Measurements from ENCODE around the gene DYTN. TPM values are rescaled to one million over a fixed set of nuclear protein-coding genes. Genes with fewer than 3 reads are reported as not detected.

Gene DYTN
- total RNA-seq, 4 donors from 2014 or later = not detected

- intact Hi-C loops (cut with DNase I; ENCODE audit: low total_unique reads) = no loop called here
- TF ChIP-seq POLR2A (IDR thresholded peaks at IDR 0.05) = no peak
- TF ChIP-seq, protein P1, sequence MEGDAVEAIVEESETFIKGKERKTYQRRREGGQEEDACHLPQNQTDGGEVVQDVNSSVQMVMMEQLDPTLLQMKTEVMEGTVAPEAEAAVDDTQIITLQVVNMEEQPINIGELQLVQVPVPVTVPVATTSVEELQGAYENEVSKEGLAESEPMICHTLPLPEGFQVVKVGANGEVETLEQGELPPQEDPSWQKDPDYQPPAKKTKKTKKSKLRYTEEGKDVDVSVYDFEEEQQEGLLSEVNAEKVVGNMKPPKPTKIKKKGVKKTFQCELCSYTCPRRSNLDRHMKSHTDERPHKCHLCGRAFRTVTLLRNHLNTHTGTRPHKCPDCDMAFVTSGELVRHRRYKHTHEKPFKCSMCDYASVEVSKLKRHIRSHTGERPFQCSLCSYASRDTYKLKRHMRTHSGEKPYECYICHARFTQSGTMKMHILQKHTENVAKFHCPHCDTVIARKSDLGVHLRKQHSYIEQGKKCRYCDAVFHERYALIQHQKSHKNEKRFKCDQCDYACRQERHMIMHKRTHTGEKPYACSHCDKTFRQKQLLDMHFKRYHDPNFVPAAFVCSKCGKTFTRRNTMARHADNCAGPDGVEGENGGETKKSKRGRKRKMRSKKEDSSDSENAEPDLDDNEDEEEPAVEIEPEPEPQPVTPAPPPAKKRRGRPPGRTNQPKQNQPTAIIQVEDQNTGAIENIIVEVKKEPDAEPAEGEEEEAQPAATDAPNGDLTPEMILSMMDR (IDR thresholded peaks at IDR 0.05) = no peak
- 44 to 45% methylated on average over 1 of the region's 1 CpG for WGBS, 2 donors
- DNase-seq (ENCODE audit: low spot score in 2 of 2) = no peak
- H3K4me3 ChIP-seq (ENCODE audit: low read depth, poor library complexity, severe bottlenecking) = no peak overlapping the region
Observed at GRCh38 chr2:206756816-206757215, 38.6 kb upstream of the DYTN start.

GRCh38 chr2:206740800-206741199 lies 22.6 kb upstream of the DYTN start:
- intact Hi-C loops (cut with DNase I; ENCODE audit: low total_unique reads) = no loop called here
- 41 to 65% methylated on average over 2 of the region's 2 CpGs for WGBS, 2 donors
- no peak for TF ChIP-seq POLR2A (IDR thresholded peaks at IDR 0.05)
- TF ChIP-seq, protein P1 (IDR thresholded peaks at IDR 0.05) = no peak
- no peak for DNase-seq (ENCODE audit: low spot score in 2 of 2)
- no peak overlapping the region for H3K4me3 ChIP-seq (ENCODE audit: low read depth, poor library complexity, severe bottlenecking)

DNA sequence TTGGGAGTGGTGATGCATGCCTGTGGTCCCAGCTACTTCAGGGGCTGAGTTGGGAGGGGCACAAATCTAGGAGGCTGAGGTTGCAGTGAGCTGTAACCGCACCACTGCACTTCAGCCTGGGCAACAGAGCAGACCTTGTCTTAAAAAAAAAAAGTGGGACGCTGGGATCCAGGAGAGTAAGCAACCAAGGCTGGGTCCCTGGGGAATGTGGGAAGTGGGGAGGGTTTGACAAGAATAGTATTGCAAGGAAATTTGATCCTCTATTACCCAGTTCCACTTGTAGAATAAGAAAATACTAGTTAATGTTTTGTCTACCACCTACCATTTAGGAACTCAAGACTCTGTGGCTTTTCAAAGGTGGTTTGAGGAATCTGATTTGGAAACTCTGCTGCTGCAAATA lies 21.1 kb upstream of the DYTN start:
- TF ChIP-seq POLR2A (IDR thresholded peaks at IDR 0.05) = no peak
- TF ChIP-seq, protein P1 (IDR thresholded peaks at IDR 0.05) = no peak
- no peak overlapping the region for H3K4me3 ChIP-seq (ENCODE audit: low read depth, poor library complexity, severe bottlenecking)
- DNase-seq (ENCODE audit: low spot score in 2 of 2) = no peak
- WGBS, 2 donors = 61 to 83% methylated on average over 2 of the region's 2 CpGs
- intact Hi-C loops (cut with DNase I; ENCODE audit: low total_unique reads) = no loop called here

DNA sequence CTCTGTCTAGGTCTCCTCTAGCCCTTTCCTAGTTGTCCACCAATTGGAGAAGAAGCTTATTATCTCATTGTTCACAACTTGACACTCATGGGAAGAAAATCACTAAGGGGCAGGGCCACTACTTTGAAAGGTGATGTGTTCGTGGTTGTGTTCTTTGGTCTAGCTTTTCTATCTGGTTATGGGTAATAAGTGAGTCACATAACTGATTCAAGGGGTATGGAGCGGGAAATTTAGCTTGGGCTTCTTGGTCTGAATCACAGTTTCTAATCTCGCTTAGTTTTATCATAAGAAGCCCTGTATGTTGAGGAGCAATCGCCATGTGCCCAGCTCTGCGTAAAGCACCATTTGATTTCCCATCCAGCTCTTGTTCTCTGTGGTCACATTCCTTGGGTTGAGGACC lies 18.7 kb upstream of the DYTN start:
- TF ChIP-seq, protein P1 (IDR thresholded peaks at IDR 0.05) = no peak
- TF ChIP-seq POLR2A (IDR thresholded peaks at IDR 0.05) = no peak
- no peak for DNase-seq (ENCODE audit: low spot score in 2 of 2)
- H3K4me3 ChIP-seq (ENCODE audit: low read depth, poor library complexity, severe bottlenecking) = no peak overlapping the region
- 88 to 92% methylated on average over 5 of the region's 5 CpGs for WGBS, 2 donors
- intact Hi-C loops (cut with DNase I; ENCODE audit: low total_unique reads) = no loop called here

DNA sequence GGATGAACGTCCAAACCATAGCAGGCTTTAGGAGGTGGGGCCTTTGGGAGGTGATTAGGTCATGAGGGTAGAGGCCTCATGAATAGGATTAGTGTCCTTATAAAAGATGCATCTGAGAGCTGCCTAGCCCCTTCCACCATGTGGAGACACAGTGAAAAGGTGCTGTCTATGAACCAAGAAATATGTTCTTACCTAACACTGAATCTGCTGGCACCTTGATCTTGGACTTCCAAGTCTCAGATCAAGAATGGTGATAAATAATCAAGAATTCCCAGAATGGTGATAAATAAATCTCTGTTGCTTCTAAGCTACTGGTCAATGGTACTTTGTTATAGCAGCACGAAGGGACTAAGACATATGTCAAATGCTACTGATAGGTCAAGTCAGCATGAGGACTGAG lies 15.1 kb upstream of the DYTN start:
- no peak overlapping the region for H3K4me3 ChIP-seq (ENCODE audit: low read depth, poor library complexity, severe bottlenecking)
- WGBS, 2 donors = 74 to 78% methylated on average over 2 of the region's 2 CpGs
- DNase-seq (ENCODE audit: low spot score in 2 of 2) = no peak
- intact Hi-C loops (cut with DNase I; ENCODE audit: low total_unique reads) = no loop called here
- TF ChIP-seq POLR2A (IDR thresholded peaks at IDR 0.05) = no peak
- TF ChIP-seq, protein P1 (IDR thresholded peaks at IDR 0.05) = no peak

Data from lower leg skin (tissue), 4 donors.